Activated gamma-delta T cell (primary cell): ENCODE results near the gene USP53.
"Not testable (repeated sequence)": the region's sequence is repeated elsewhere in the genome, so short reads cannot be mapped to it uniquely, and the experiment has no call there.

ENCODE experiments used
- DNase-seq: peaks from one replicate; lab custom pipeline; 2025; lab: John Stamatoyannopoulos, UW

Gene USP53

DNA sequence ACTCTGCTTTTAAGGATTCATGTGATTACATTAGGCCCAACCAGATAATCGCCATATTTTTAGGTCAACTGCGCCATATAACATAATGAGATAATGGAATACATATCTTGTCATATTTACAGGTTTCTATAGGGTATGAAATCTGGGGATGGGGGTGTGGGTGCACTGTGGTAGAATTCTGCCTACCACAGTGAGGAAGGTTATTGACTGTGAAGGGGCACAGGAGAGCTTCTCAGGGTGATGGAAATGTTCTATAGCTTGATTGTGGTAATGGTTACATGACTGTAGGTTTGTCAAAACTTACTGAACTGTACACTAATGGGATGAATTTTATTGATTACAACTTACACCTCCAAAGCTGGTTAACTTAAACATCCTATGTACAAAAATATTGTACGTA lies 15.9 kb downstream of the USP53 start:
- DNase-seq, result no peak

DNA sequence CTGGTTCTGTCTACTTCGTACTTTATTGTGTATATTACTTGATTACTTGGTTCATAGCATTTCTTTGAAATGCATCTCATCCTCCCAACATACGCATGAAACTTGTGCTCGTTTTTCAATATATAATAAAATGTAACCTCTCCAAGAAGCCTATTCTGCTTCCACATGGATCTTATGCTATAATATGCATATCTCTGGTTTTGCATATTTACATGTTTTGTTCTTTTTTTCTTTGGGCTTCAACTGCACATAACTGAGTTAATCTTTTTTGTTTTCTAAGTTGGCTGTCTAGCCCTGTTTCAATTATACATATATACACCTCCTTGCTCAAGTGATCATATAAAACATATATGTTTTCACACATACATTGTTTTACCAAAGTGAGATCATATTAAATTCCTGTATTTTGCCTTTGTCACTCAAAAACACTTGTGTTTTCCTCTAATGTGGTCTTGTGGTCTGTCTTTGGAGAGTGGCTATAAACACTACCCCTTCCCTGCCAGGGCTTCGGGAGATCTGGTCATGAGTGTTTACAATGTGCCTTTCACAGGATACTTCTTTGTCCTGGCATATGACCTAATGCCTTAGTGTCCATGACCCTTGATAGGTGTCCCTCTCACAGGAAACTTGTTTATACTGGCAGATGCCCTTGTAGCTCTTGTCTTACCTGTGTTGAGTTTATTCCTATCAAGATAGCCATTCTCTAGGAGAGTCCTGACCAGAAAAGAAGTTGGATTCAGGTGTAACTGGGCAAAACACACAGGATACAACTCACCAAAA lies 17.6 kb downstream of the USP53 start:
- DNase-seq, result no peak

DNA sequence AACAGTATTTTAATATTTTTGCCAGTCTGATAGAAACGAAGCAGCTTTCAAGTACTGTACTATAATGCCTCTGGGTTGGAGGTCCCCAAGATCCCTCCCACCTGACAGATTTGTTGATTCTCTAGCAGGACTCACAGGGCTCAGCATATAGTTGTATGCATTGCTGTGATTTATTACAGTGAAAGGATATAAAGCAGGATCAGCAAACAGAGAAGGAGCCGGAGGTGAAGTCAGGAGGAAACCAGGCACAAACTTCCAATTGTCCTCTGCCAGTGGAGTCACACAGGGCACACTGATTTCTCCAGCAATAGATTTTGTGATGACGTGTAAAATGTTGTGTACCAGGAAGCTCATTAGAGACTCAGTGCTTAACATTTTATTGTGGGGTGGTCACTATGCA lies 19.0 kb downstream of the USP53 start:
- DNase-seq, result no peak

DNA sequence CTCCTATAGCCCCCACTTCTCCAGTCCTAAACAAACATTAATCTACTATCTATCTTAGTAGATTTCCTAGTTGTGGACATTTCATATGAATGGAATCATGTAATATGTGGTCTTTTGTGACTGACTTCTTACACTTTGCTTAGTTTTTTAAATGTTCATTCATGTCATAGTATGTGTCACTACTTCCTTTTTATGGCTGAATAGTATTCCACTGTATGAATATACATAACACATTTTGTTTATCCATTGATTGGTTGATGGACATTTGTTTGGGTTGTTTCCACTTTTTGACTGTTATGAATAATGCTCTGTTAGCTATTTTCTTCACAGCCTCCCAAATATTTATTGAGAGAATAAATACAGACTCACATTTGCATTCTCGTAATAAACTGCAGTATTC lies 19.8 kb downstream of the USP53 start:
- DNase-seq, result no peak

DNA sequence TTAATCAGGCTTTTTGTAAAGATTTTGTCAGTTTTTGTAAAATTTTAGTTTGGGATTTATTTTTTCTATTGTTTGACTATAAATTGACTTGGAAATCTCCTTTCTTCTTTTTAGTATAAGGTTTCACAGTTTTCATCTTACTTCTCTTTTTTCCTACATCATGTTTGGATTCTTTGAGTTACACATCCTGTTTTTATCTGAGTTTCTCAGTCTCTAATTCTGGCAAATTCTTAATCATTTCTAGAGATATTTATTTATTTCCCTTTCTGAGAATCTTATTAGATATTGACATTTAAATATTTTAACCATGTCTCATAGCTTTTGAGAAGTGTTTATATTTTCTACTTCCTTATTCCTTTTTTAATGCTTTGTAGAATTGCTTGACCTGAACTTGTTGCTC lies 20.7 kb downstream of the USP53 start:
- no peak for DNase-seq

DNA sequence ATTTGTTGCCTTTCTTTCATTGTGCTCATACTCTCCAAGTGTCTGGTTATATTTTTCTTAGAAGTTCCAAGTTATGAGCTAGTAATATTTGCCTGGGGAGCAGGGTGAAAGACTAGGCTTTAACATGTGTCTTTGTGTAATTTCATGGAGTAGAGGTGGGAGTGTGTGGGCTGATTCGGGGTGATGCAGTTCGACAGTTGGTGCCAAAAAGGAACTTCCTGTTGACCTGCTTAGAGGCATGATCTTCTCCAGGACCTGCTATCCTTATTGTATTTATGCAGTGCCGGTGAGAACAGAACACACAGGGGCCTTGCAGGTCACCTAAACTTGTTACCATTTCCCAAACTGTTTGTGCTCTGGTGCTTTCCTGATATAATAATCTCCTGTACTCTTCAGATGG lies 21.2 kb downstream of the USP53 start:
- DNase-seq, result no peak

DNA sequence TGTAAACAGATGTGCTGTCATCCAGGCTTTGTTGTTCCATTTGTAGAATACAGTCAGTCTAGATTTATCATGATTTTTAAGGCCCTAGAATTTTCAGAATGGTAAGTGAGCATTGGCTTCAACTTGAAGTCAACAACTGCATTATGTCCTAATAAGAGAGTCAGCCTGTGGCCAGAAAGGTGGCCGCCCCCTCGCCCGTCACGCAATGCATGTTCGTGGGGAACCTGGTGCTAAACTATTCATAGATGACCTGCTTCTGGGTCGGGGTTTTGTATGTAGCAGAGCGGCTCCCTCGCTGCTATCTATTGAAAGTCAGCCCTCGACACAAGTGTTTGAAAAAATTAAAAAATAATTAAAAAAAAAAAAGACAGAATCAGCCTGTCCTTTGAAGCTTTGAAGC lies 24.7 kb downstream of the USP53 start:
- no peak for DNase-seq

DNA sequence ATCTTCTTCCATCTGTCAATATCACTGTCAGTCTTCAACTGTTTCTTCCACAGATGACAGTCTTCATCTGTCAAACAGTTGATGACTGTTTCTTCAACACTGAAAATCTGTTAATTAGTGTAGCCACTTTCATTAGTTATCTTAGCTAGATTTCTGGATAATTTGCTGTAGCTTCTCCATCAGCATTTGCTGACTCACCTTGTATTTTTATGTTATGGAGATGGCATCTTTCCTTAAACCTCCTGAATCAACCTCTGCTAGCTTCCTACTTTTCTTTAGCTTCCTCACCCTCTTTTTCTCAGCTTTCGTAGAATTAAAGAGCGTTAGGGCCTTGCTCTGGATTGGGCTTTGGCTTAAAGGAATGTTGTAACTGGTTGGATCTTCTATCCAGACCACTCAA lies 25.1 kb downstream of the USP53 start:
- no peak for DNase-seq

DNA sequence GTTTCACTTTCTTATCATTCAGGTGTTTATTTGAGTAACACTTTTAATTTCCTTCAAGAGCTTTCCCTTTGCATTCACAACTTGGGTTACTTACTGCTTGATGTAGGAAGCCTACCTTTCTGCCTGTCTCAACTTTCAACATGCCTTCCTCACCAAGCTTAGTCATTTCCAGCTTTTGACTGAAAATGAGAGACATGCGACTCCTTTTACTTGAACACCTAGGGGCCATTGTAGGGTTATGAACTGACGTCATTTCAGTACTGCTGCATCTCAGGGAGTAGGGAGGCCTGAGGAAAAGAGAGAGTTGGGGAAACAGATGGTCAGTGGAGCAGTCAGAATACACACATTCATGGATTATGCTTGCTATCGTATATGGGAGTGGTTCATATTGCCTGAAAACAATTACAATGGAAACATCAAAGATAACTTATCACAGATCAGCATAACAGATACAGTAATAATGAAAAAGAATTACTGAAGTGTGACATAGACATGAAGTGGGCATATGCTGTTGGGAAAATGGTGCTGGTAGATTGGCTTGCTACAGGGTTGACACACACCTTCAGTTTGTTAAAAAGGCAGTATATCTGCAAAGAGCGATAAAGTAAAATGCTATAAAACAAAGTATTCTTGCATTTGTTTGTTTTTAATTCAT lies 25.7 kb downstream of the USP53 start:
- no peak for DNase-seq

DNA sequence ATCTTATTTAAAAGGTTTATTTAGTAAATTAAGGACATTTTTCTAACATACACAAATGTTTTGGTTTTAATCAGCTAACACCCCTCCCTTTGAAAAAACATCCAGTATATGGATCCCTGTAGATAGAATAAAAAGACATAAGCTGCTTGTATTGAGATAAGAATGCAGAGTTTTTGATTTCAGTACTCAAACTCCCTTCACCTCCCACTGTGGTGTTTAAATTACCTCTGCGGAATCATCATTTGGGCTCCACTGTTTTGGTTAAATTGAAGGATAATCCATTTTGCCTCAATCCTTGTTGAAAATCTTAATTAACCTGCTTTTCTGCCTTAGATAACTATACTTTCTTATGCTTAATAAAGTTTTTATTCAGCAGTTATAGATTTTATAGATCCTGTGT lies 27.6 kb downstream of the USP53 start:
- no peak for DNase-seq

DNA sequence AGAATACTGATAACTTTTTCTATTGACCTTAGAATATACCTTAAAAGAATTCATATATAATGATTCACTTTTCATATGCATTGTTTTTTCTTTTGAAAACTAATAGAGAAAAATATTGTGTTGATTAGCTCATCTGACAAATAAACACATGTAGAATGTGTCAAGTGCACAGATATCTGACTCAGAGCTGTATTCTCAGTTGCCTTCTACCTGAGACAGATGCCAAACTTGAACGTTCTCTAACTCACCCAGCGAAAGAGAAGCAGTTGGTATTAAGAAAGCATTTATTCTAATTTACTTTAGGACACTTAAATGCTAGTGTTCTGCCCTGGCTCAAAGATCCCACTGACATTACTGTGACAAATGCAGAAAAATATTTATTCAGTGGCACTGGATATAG lies 28.1 kb downstream of the USP53 start:
- no peak for DNase-seq

DNA sequence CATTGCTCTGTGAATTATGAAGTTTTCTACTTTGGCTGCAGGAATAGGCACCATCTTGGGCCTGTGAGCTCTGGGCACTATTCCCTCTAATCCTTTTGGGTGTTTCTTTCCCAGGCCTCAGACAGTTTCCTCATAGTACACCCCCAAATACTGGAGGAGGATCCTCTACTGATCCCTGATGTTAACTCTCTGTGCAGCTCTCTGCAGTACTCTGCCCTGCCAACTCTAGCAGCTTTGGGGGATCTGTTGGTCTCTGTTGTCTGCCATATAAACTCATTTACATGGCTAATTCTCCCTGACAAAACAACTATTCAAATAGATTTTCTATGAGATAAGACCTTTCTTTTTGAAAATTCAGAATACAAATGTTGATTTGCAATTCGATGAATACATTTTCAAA lies 29.9 kb downstream of the USP53 start:
- no peak for DNase-seq

DNA sequence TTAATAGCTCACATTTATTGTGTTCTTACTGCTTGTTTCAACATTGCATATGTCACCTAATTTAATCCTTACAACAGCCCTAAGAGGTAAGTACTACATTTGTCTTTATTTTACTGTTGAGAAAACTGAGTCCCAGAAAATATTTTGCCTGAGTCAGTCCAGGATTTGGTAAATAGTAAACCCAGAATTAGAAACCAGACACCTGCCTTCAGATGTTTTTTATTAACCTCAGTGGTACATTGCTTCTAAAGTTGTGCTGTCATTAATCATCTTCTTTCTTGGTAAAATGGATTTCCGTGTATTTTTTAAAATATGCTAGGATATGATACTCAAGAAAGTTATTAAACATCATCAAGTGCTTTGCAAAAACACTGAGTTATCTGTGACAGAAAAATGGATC lies 31.4 kb downstream of the USP53 start:
- no peak for DNase-seq

DNA sequence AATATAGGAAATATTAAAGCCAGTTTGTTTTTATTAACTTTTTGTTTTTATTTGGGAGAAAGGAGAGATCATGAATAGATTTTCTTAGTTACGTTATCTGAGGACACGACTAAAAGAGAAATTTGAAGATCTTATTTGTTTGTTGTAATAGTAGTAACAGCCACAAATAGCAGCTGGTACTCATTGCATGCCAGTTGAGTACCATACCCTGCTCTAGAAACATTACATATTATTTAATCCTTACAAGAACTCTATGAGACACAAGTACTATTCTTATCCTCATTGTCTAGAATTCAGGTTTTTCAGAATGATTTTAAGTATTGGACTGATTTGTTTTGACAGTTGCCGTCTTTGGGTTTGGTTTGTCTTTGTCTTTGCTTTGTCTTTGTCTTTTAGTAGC lies 31.8 kb downstream of the USP53 start:
- DNase-seq, result no peak

DNA sequence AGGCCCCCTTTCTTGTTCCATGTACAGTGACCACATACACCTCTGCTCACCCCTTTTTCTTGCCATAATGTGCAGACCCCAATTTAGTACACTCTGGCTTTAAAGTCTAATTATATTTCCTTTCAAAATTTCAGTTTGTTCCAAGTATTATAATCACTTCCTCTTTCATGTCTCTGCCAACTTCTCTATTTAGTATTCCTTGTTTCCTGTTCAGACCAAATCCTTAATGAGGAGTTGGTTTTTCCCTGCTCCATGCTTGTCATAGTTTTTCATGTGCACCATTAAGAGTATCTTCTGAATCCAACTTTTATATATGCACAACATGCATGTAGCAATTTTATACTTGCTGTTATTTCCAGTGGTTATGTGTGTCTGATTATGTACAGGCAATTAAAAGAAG lies 32.3 kb downstream of the USP53 start:
- no peak for DNase-seq

DNA sequence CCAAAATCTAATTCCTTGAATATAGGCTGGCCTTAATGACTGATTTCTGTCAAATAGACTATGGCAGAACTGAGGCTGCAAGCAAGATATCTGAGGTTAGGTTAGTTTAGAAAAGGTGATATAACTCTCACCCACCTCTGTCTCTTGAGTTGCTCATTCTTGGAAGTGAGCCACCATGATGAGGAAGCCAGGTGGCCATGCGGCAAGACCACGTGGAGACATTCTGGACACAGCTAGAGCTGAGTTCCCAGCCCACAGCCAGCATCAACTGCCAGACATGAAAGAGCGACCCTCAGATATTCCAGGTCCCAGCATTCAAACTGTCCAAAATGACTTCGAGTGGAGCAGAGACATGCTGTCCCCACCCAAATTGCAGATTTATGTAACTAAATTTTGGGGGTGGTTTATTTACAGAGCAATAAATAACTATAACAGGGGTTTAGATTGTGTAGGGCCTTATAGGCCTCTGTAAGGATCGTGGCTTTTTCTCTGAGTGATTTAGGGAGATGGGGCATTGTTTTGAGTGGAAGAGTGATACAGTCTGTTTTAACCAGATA lies 33.7 kb downstream of the USP53 start:
- DNase-seq, result no peak

DNA sequence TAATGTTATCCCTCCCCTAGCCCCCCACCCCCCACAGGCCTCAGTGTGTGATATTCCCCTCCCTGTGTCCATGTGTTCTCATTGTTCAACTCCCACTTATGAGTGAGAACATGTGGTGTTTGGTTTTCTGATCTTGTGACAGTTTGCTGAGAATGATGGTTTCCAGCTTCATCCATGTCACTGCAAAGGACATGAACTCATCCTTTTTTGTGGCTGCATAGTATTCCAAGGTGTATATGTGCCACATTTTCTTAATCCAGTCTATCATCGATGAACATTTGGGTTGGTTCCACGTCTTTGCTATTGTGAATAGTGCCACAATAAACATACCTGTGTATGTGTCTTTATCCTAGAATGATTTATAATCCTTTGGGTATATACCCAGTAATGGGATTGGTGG lies 38.5 kb downstream of the USP53 start:
- not testable (repeated sequence) for DNase-seq

DNA sequence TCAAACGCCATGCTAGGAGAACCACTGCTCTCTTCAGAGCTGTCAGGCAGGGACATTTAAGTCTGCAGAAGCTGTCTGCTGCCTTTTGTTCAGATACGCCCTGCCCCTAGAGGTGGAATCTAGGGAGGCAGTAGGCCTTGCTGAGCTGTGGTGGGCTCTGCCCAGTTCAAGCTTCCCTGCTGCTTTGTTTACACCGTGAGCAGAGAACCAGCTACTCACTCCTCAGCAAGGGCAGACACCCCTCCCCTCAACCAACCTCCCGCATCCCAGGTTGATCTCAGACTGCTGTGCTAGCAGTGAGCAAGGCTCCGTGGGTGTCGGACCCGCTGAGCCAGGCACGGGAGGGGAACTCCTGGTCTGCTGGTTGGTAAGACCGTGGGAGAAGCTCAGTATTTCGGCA lies 42.7 kb downstream of the USP53 start:
- DNase-seq, result not testable (repeated sequence)

DNA sequence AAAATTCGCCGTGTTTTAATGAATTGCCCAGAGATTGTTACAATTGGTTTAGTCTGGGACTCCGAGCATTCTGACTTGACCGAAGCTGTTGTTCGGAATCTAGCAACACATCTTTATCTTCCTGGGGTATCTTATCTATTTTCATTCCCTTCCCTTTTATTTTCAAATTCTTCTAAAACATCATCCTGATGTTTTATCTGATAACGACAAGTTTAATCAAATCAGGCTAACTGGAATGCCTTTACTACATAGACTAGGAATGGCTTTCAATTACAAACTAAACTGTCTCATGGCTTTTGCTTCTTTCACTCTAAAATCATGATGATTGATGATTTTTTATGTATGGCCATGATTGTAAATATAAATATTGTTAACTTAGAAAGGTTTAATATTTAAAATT lies 48.0 kb downstream of the USP53 start:
- DNase-seq, result no peak

DNA sequence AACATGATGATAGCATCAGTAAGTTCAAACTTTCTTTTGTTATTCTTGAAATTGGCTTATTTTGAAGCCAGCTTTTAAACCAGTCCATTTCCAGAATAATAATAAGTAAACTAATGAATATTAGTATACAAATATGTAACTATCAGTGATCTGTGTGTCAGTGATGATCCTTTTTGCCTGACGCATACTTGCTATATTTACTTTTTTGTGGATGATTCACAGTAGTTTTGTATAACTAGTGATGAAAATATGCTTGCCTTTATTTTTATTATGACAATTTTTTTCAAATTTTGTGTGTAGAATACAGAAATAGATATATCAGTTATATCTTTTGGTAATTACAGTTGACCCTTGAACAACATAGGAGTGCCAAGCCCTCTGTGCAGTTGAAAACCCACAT lies 49.5 kb downstream of the USP53 start:
- DNase-seq, result no peak

DNA sequence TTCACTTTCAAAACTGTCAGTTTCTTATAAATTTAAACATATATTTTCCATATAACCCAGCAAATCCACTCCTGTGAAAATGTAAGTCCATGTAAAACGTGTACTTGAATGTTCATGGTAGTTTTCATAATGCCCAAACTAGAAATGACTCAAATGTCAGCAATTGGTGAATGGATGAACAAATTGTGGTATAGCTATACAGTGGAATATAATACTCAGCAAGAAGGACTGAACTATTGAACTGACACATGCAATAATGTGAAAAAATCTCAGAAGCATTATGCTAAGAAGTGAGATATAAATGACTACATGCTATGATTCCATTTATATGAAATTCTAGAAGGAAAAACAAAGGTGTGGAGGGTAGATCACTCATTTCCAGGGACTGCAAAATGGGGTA lies 52.2 kb downstream of the USP53 start:
- no peak for DNase-seq

DNA sequence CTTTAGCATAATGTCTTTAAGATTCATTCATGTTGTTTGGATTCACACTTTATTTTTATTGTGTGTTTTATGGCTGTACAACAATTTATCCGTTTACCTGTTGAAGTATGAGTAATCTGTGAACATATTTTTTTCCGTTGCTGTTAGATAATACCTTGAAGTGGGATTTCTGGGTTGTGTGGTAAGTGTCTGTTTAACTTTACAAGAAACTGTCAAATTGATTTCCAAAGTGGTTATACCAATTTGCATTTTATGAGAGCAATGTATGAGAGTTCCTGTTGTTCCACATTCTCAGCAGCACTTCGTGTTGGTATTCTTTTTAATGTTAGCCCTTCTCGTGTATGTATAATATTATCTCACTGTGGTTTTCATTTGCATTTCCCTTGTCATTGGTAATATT lies 53.6 kb downstream of the USP53 start:
- no peak for DNase-seq

DNA sequence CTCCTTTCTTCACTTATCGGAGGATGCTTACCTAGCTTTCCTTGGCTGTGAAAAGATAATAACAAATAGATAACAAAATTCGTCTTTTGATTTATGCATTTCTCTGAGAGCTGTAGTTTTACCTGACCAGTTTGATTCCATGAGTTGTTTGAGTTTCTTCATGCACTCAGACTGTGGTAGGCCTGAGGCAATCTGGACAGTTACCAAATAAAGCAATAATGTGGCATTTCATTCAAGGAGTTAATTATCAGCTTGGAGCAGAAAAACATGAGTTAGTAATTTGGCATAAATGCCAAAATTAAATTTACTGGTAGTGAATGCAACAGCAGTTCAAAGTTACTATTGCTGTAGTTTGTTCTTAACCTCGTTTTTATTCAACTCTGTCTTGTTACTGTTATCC lies 56.0 kb downstream of the USP53 start:
- no peak for DNase-seq
